Transverse colon (tissue), 4 donors: ENCODE measurements around the gene GDPD5. TPM values are rescaled to one million over a fixed set of nuclear protein-coding genes. Genes with fewer than 3 reads are reported as not detected.

ENCODE experiments used
- DNase-seq: peaks from one replicate; pipeline ENCODE4 v3.0.0-alpha.2; 2019
- H3K27ac ChIP-seq, 4 donors: fragments of 200-600 bp; sonication (generic); 2 replicates each; pipeline ENCODE4 v1.5.1; 2016 to 2018; ENCODE audit warnings: inconsistent platforms in 4 of 4
- H3K27me3 ChIP-seq: fragments of 200-600 bp; sonication (generic); 2 replicates; pipeline ENCODE4 v1.5.1; 2017; ENCODE audit warnings: inconsistent platforms
- H3K36me3 ChIP-seq, 4 donors: fragments of 200-600 bp; sonication (generic); 2 replicates each; pipeline ENCODE4 v1.5.1; 2017 to 2019; ENCODE audit warnings: inconsistent platforms in 4 of 4
- H3K4me1 ChIP-seq, 4 donors: fragments of 200-600 bp; sonication (generic); 2 replicates each; pipeline ENCODE4 v1.5.1; 2017 to 2020; ENCODE audit warnings: inconsistent platforms in 4 of 4
- H3K4me3 ChIP-seq, 4 donors: fragments of 200-600 bp; sonication (generic); 1 replicate in 1 of 4; 2 replicates in 3 of 4; pipeline versions ENCODE4 v1.5.1 to v1.6.1; 2017 to 2019; ENCODE audit warnings: inconsistent platforms in 4 of 4
- H3K9me3 ChIP-seq, 2 donors: fragments of 200-600 bp; sonication (generic); 2 replicates each; pipeline ENCODE4 v1.5.1; 2017 to 2019; ENCODE audit warnings: inconsistent platforms in 2 of 2
- EP300 ChIP-seq: sonication (generic); formaldehyde crosslinking; IDR thresholded peaks from one replicate; pipeline ENCODE4 v1.6.1; 2017; ENCODE audit warnings: antibody characterized with exemption, low read depth
- POLR2A ChIP-seq: fragments of 450-650 bp; IDR thresholded peaks from one replicate; pipeline ENCODE4 v1.6.1; 2016; ENCODE audit warnings: antibody characterized with exemption, mild to moderate bottlenecking, moderate library complexity
- POLR2AphosphoS5 ChIP-seq, 3 donors: sonication (generic); formaldehyde crosslinking; IDR thresholded peaks; one replicate each; pipeline ENCODE4 v1.6.1; 2016; ENCODE audit warnings: antibody characterized with exemption in 3 of 3
- WGBS, 2 donors: methylation state at CpG; one replicate each; pipeline ENCODE4 v1.1.5; 2018; ENCODE audit warnings: low coverage in 1 of 2; 5-methylcytosine and 5-hydroxymethylcytosine counted together
- in situ Hi-C, 4 donors: fragments of 200-750 bp; cut with MboI; loops; one replicate each; pipeline versions ENCODE4 v1.15.0 to v1.15.1; 2017; ENCODE audit warnings: low sequenced_read_pairs in 3 of 4, low pct_ligation_motif_present in 1 of 4, low pct_unique_long_range_greater_than_20kb in 1 of 4
- intact Hi-C: fragments of 100-400 bp; cut with DNase I; formaldehyde crosslinking; loops from one replicate; pipeline ENCODE4 v1.15.1; 2023; ENCODE audit warnings: low total_unique reads
- total RNA-seq, 4 donors: library from RNA; depleted of rRNA; stranded (reverse); fragments of >200 nt; gene quantifications; one replicate each; pipeline ENCODE4 v1.1.0, GENCODE V29; 2016
- TF ChIP-seq, protein P1 (sequence below), 5 experiments: fragments of 200-600 bp in 3 of 5; fragments of 450-650 bp in 2 of 5; sonication (generic) in 3 of 5; IDR thresholded peaks; 1 replicate in 2 of 5; 2 replicates in 3 of 5; pipeline ENCODE4 v1.5.1; 2016 to 2017; ENCODE audit warnings: antibody characterized with exemption in 5 of 5, inconsistent platforms in 3 of 5, mild to moderate bottlenecking in 2 of 5, moderate library complexity in 1 of 5

The GDPD5 gene
- total RNA-seq, 4 donors from 2014 or later: 3.7 to 10.1 (median 7.1) TPM; not detected in 1

DNA sequence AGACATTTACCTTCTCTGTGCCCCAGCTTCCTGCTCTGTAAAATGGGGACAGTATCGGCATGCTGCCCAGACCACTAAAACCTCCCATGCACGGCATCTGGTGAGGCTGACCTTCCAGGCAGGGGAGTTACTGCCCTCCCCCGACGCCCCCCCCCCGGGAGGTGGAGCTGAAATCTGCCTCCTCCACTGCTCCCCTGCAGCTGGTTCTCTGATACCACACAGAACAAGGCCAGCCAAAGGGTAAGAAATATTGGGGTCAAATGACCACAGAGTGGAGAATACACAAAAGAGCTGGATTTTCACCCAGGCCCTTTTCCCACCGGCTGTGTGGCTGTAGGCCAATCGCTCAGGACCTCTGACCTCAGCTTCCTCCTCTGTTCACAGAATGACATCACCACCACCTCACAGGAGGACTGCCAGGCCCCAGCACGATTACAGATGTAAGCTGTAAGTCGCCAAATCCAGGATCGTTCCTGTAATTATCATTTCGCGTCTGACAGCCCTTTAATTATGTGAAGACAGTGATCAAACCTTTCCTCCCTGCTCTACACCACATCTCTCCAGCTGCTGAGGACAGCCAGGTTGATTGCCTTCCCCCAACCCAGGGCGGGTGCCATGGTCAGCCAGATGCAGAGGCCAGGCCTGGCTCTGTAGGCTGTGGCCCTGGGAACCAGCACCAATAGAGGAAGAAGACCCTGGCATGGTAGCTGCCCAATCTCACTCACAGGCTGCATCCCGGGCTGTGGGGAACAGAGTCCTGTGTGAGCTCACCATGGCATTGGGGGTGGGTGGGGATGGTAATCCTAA is 57.0 kb downstream of the GDPD5 start:
- in situ Hi-C loops: no loop called here
- H3K36me3 ChIP-seq: no peaks in the 10 kb centered on the region

DNA sequence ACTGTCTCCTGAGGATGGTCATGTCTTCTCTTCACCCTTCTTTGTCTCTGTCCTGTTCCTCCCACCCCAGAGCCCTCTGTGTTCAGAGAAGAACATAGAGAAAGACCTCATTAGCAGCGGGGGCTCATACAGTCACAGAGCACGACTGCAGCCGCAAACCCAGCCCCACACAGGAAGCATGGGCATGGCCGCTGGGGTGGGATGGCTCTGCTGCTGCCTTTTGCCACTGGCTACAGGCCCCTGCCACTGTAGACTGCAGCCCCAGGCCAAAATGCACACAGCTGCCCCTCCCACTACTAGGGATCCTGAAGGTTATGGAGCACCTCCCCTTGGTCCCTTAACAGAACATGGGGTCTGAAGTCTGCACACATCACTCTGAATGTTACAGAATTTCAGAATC is 57.9 kb downstream of the GDPD5 start:
- intact Hi-C loops: no loop called here
- Histone ChIP-seq H3K4me3 (no peak overlapping the region), H3K36me3 (no peaks in the 10 kb centered on the region), H3K27me3 (no peaks in the 10 kb centered on the region), H3K27ac (no peak overlapping the region), H3K9me3 (no peaks in the 10 kb centered on the region), H3K4me1 (no peaks in the 10 kb centered on the region)
- TF ChIP-seq POLR2AphosphoS5 (IDR thresholded peaks at IDR 0.05) (no peak), POLR2A (no peak), EP300 (no peak)
- TF ChIP-seq, protein P1, sequence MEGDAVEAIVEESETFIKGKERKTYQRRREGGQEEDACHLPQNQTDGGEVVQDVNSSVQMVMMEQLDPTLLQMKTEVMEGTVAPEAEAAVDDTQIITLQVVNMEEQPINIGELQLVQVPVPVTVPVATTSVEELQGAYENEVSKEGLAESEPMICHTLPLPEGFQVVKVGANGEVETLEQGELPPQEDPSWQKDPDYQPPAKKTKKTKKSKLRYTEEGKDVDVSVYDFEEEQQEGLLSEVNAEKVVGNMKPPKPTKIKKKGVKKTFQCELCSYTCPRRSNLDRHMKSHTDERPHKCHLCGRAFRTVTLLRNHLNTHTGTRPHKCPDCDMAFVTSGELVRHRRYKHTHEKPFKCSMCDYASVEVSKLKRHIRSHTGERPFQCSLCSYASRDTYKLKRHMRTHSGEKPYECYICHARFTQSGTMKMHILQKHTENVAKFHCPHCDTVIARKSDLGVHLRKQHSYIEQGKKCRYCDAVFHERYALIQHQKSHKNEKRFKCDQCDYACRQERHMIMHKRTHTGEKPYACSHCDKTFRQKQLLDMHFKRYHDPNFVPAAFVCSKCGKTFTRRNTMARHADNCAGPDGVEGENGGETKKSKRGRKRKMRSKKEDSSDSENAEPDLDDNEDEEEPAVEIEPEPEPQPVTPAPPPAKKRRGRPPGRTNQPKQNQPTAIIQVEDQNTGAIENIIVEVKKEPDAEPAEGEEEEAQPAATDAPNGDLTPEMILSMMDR (IDR thresholded peaks at IDR 0.05): no peak
- DNase-seq: no peak
- 89% methylated on average over 4 of the region's 4 CpGs; no CpG with 5 or more reads in 1 of the 2 donors for whole genome bisulfite sequencing, 2 donors
- in situ Hi-C loops: no loop called here

More for the DNA sequence above, 57.0 kb downstream of the GDPD5 start:
- Histone ChIP-seq H3K27me3 (no peaks in the 10 kb centered on the region), H3K4me1 (no peaks in the 10 kb centered on the region), H3K4me3 (no peak overlapping the region), H3K9me3 (no peaks in the 10 kb centered on the region), H3K27ac (no peak overlapping the region)
- TF ChIP-seq EP300: no peak
- TF ChIP-seq POLR2AphosphoS5 (IDR thresholded peaks at IDR 0.05): no peak
- no peak for TF ChIP-seq POLR2A
- TF ChIP-seq, protein P1 (IDR thresholded peaks at IDR 0.05): no peak
- peak; percentile 19 for DNase-seq
- intact Hi-C loops: no loop called here
- 78 to 100% methylated on average over 2 to 14 of the region's 14 CpGs for WGBS, 2 donors

DNA sequence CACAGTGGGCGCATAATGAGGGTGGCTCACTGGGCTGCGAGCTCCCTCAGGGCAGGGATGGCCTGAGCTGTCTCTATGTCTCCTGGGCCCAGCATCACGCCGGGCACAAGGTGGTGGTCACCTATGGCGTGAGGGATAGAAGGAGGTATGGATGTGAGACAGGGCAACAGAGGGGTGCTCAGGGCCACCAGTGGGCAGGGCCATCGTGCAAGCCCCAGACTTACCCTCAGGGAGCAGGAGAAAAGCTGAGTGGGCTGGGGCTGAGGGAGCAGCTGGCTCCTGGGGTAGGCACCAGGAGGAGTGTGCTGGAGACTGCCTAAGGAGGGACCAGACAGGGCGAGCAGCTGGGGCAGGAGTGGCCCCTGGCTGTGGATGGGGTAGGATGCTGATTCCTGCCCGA is 58.4 kb downstream of the GDPD5 start:
- Histone ChIP-seq H3K27ac (no peak overlapping the region), H3K4me3 (no peak overlapping the region), H3K27me3 (no peaks in the 10 kb centered on the region), H3K9me3 (no peaks in the 10 kb centered on the region), H3K4me1 (no peaks in the 10 kb centered on the region), H3K36me3 (no peaks in the 10 kb centered on the region)
- in situ Hi-C loops (no loop called here), intact Hi-C loops (no loop called here)
- WGBS, 2 donors: 95% methylated on average over 8 of the region's 8 CpGs; no CpG with 5 or more reads in 1 of the 2 donors
- TF ChIP-seq POLR2A: no peak
- TF ChIP-seq, protein P1 (IDR thresholded peaks at IDR 0.05): no peak
- no peak for TF ChIP-seq POLR2AphosphoS5 (IDR thresholded peaks at IDR 0.05)
- no peak for TF ChIP-seq EP300
- DNase-seq: no peak

DNA sequence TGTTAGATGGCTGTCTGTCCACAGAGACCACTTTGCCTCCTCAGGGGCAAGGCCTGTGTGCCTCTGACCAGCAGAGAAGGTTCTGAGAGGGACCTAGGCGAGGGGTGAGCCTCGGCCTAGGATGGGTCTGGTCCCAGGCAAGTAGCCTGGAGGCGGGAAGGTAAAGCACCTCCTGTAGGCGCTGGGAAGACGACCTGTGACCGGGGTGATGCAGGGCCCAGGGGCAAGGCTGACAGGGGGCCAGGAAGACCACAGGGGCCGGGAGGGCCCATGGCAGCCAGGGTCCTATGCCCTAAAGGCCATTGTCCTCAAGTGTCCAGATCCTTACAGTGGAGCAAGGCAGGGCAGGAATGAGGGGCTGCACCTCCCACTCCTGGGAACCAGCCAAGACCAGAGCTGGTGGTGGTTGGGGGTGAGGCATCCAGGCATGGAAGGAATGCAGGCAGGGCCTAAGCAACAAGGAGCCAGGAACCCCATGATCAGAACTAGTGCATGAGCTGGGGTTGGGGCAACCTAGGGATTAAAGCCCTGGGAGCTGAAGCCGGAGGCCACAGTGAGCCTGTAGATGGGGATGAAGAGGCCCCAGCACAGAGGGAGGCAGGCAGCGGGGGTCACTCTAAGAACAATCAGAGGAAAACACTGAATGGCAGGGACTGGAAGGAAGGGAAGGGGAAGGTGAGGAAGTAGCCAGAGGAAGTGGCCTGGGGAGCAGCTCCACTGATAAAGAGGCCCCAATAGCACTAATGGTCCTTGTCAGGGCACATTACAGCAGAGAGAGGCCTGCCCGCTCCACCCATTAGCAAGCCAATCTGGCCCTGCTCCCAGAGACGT is 59.8 kb downstream of the GDPD5 start:
- in situ Hi-C loops: no loop called here
- intact Hi-C loops: no loop called here
- H3K36me3 ChIP-seq: no peaks in the 10 kb centered on the region

More for the DNA sequence above, 59.8 kb downstream of the GDPD5 start:
- Histone ChIP-seq H3K4me3 (no peak overlapping the region), H3K27me3 (no peaks in the 10 kb centered on the region), H3K27ac (no peak overlapping the region), H3K9me3 (no peaks in the 10 kb centered on the region), H3K4me1 (no peaks in the 10 kb centered on the region)
- 92% methylated on average over 11 of the region's 11 CpGs; no CpG with 5 or more reads in 1 of the 2 donors for WGBS, 2 donors
- TF ChIP-seq, protein P1 (IDR thresholded peaks at IDR 0.05): no peak
- TF ChIP-seq POLR2A (no peak), EP300 (no peak), POLR2AphosphoS5 (IDR thresholded peaks at IDR 0.05) (no peak)
- no peak for DNase-seq
